HepG2 (cell line): ENCODE measurements around the gene HES7. TPM values are rescaled to one million over a fixed set of nuclear protein-coding genes. Genes with fewer than 3 reads are reported as not detected.

ENCODE experiments used
- ATAC-seq: fragments of 200-7000 bp; cut with Tn5 transposase; 3 replicates; pipeline ENCODE4 v1.9.1; 2020; ENCODE audit warnings: mild to moderate bottlenecking, moderate library complexity
- BruUV-seq: library from RNA; stranded (reverse); fragments of 400-500 nt; replicated peaks from 2 replicates; lab custom pipeline; 2021; lab: Mats Ljungman, UMichigan
- CTCF ChIA-PET: fragments of 300-600 bp; formaldehyde crosslinking; extraction: SDS; loops from one replicate; lab custom pipeline; 2021; ENCODE audit warnings: low total read pairs, inconsistent platforms, low intra/inter-chr PET ratio; lab: Yijun Ruan, JAX
- POLR2A ChIA-PET: fragments of 350-600 bp; sonication (Branson Sonifier 250); formaldehyde crosslinking; loops from one replicate; lab custom pipeline; 2020; ENCODE audit warnings: antibody characterized with exemption, inconsistent platforms; lab: Yijun Ruan, JAX
- DNase-seq: peaks from one replicate; pipeline ENCODE4 v3.0.0-alpha.2; 2015; ENCODE audit warnings: low spot score
- FAIRE-seq: peaks from 3 replicates; lab custom pipeline; 2011; peaks lifted over from hg19 to GRCh38; lab: Jason Lieb, UNC
- H2AFZ ChIP-seq: one replicate; pipeline ENCODE4 v1.6.1; 2011; ENCODE audit warnings: low read length, inconsistent platforms
- H3K27ac ChIP-seq: fragments of 300-600 bp; 3 replicates; pipeline ENCODE4 v1.8.0; 2011; ENCODE audit warnings: mixed run types, mild to moderate bottlenecking, mixed read lengths, low read length, inconsistent platforms; ENCODE audit not compliant: insufficient read depth; ENCODE audit errors: extremely low read length
- H3K27me3 ChIP-seq, 2 experiments: fragments of 200-600 bp in 1 of 2; 2 replicates in 1 of 2; 3 replicates in 1 of 2; pipeline versions ENCODE4 v1.6.0 to v1.8.0; 2011; ENCODE audit warnings: low read length in 2 of 2, mild to moderate bottlenecking in 2 of 2, moderate library complexity in 2 of 2, inconsistent platforms in 1 of 2; ENCODE audit not compliant: insufficient read depth in 2 of 2, control insufficient read depth in 1 of 2
- H3K36me3 ChIP-seq, 2 experiments: fragments of 200-600 bp in 1 of 2; replicated peaks in 1 of 2; 2 replicates in 1 of 2; 3 replicates in 1 of 2; pipeline versions ENCODE4 v1.5.1 to v1.8.0; 2011; ENCODE audit warnings: low read length in 2 of 2, inconsistent platforms in 1 of 2; ENCODE audit not compliant: insufficient read depth in 2 of 2, control insufficient read depth in 1 of 2
- H3K4me1 ChIP-seq: 2 replicates; pipeline ENCODE4 v1.5.1; 2012; ENCODE audit warnings: low read length, inconsistent platforms; ENCODE audit not compliant: insufficient read depth
- H3K4me2 ChIP-seq: 2 replicates; pipeline ENCODE4 v1.6.0; 2011; ENCODE audit warnings: low read depth, low read length, inconsistent platforms
- H3K4me3 ChIP-seq, 3 experiments: fragments of 200-600 bp in 1 of 3; sonication (generic), shearing (Covaris generic) in 1 of 3; replicated peaks in 1 of 3; 2 replicates each; pipeline ENCODE4 v1.5.1; 2011 to 2016; ENCODE audit warnings: low read length in 3 of 3, inconsistent platforms in 2 of 3, low read depth in 2 of 3, mild to moderate bottlenecking in 2 of 3, control low read depth in 1 of 3, mixed read lengths in 1 of 3; ENCODE audit not compliant: insufficient read depth in 1 of 3
- H3K79me2 ChIP-seq: one replicate; pipeline ENCODE4 v1.6.1; 2011; ENCODE audit warnings: low read length, inconsistent platforms; ENCODE audit not compliant: insufficient read depth
- H3K9ac ChIP-seq: 2 replicates; pipeline ENCODE4 v1.6.0; 2011; ENCODE audit warnings: mild to moderate bottlenecking, low read depth, low read length, inconsistent platforms; ENCODE audit not compliant: insufficient read depth
- H3K9me3 ChIP-seq: 2 replicates; pipeline ENCODE4 v1.5.1; 2012; ENCODE audit warnings: mild to moderate bottlenecking, low read length
- H4K20me1 ChIP-seq: 2 replicates; pipeline ENCODE4 v1.6.0; 2011; ENCODE audit warnings: inconsistent platforms, mild to moderate bottlenecking, low read length, moderate library complexity; ENCODE audit not compliant: insufficient read depth
- AGO1 ChIP-seq: fragments of 200-400 bp; formaldehyde crosslinking; IDR thresholded peaks from 2 replicates; pipeline ENCODE4 v1.6.1; 2017; ENCODE audit warnings: mild to moderate bottlenecking, low read depth, low read length, moderate library complexity; ENCODE audit not compliant: poor library complexity, severe bottlenecking
- GLMP ChIP-seq: sonication (generic); formaldehyde crosslinking; IDR thresholded peaks from 2 replicates; pipeline ENCODE4 v1.9.0; 2021; ENCODE audit warnings: missing genetic modification reagents, mild to moderate bottlenecking, borderline replicate concordance
- HDAC6 ChIP-seq: fragments of 200-600 bp; sonication (generic); IDR thresholded peaks from 2 replicates; pipeline ENCODE4 v1.7.0; 2017; ENCODE audit warnings: mild to moderate bottlenecking, antibody characterized with exemption, low read length, low read depth
- KMT2B ChIP-seq: IDR thresholded peaks from 2 replicates; pipeline ENCODE4 v1.6.1; 2016; ENCODE audit warnings: missing genetic modification reagents, missing compliant biosample characterization
- NFKB2 ChIP-seq: sonication (generic); formaldehyde crosslinking; IDR thresholded peaks from 2 replicates; pipeline ENCODE4 v1.4.0; 2020; ENCODE audit warnings: missing genetic modification reagents, borderline replicate concordance
- SP140L ChIP-seq: sonication (generic); formaldehyde crosslinking; IDR thresholded peaks from 2 replicates; pipeline ENCODE4 v1.4.0; 2020; ENCODE audit warnings: missing genetic modification reagents, borderline replicate concordance
- ZNF234 ChIP-seq: sonication (generic); formaldehyde crosslinking; conservative IDR thresholded peaks from 2 replicates; pipeline ENCODE4 v1.5.1; 2020; ENCODE audit warnings: mild to moderate bottlenecking, missing genetic modification reagents
- ZNF251 ChIP-seq: sonication (generic); formaldehyde crosslinking; IDR thresholded peaks from 2 replicates; pipeline ENCODE4 v1.9.0; 2021; ENCODE audit warnings: mild to moderate bottlenecking, missing genetic modification reagents
- ZNF367 ChIP-seq: sonication (generic); formaldehyde crosslinking; IDR thresholded peaks from 2 replicates; pipeline ENCODE4 v1.4.0; 2020; ENCODE audit warnings: missing genetic modification reagents, borderline replicate concordance
- ZNF513 ChIP-seq: sonication (generic); formaldehyde crosslinking; conservative IDR thresholded peaks from 2 replicates; pipeline ENCODE4 v1.5.0; 2020; ENCODE audit warnings: missing genetic modification reagents
- ZNF547 ChIP-seq: sonication (generic); formaldehyde crosslinking; IDR thresholded peaks from 2 replicates; pipeline ENCODE4 v1.5.1; 2020; ENCODE audit warnings: mild to moderate bottlenecking, missing genetic modification reagents
- ZNF891 ChIP-seq: sonication (generic); formaldehyde crosslinking; IDR thresholded peaks from 2 replicates; pipeline ENCODE4 v1.5.0; 2020; ENCODE audit warnings: mild to moderate bottlenecking, missing genetic modification reagents
- WGBS: methylation state at CpG from one replicate; pipeline ENCODE4 v1.1.6; 2017; ENCODE audit warnings: low lambda C conversion rate; 5-methylcytosine and 5-hydroxymethylcytosine counted together
- in situ Hi-C: cut with HindIII; loops from 2 replicates; pipeline ENCODE4 v1.10.0; 2017; ENCODE audit warnings: low pct_unique_long_range_greater_than_20kb; ENCODE audit not compliant: extremely low pct_ligation_motif_present
- intact Hi-C: fragments of 100-400 bp; cut with micrococcal nuclease; formaldehyde crosslinking; loops from one replicate; pipeline ENCODE4 v1.10.0; 2022; ENCODE audit not compliant: unreplicated experiment
- polyA plus RNA-seq, 8 experiments: library from polyadenylated mRNA; depleted of rRNA in 3 of 8; stranded (reverse) in 7 of 8; unstranded in 1 of 8; fragments of >200 nt; fragmentation: Illumina TruSeq in 4 of 8; extraction: Trizol in 4 of 8; gene quantifications; 2 replicates each; pipeline versions ENCODE4 v1.2.1 to v1.2.3, GENCODE V29; 2011 to 2016; ENCODE audit warnings: low read depth in 4 of 8, missing spikeins in 1 of 8, mixed read lengths in 1 of 8; ENCODE audit not compliant: insufficient read depth in 1 of 8
- total RNA-seq, 5 experiments: library from RNA; depleted of rRNA; stranded (reverse); fragments of >200 nt; fragmentation: Illumina TruSeq; extraction: Trizol; gene quantifications; 2 replicates each; pipeline ENCODE4 v1.2.3, GENCODE V29; 2016; ENCODE audit warnings: low read depth in 1 of 5
- TF ChIP-seq, protein P1 (sequence below): fragments of 450-650 bp; IDR thresholded peaks from 2 replicates; pipeline ENCODE4 v1.6.1; 2016

The HES7 gene
- total and polyA plus RNA-seq, 2 of the 13 experiments (the other 11 are each of a cell fraction or from before 2014, with no cell fraction given) = not detected

DNA sequence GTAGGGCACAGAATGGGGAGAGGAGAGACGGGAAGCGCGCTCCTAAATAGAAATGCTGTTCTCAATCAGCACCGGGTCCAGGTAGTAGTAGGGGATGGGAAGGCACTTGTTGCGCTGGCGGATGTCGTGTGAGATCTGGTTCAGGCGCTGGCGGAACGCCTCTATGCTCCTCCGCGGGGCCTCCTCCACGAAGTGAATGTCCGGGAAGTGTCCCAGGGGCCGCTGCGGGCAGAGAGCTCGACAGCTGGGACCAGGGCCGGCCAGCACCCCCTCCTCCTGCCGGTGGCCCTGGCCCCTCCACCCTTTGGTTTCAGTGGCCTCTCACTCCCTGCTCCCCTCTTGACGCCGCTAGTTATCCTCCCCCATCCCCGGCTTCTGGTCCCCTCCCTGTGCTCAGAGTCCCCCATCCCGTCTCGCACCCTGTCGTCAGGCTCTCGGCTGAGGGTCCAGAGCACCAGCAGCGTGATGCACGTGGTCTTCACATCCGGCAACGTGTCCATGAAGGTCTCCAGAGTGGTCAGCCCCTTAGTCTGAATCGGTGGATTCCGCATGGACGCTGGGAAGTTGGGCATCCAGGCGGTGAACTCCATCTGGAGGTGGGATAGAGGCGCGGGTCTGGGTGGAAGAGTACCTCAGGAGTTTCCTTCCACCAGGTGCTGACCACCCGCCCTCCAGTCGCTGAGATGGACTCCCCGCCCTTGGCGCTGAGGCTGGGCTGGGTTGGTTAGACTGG, 51.0 kb downstream of the HES7 start:
- ChIA-PET POLR2A (no interaction called here), CTCF (no interaction called here)
- Histone ChIP-seq H3K79me2 (no peaks in the 10 kb centered on the region), H3K36me3 (no peaks in the 10 kb centered on the region), H3K4me2 (no peak overlapping the region), H2AFZ (no peak overlapping the region), H3K9me3 (no peaks in the 10 kb centered on the region), H3K4me1 (no peaks in the 10 kb centered on the region; the same call in 1 of the 2 replicates), H3K4me3 (no peak overlapping the region), H3K27me3 (peaks cover 26 to 85% of the 10 kb centered on the region in 2 experiments), H3K9ac (no peak overlapping the region), H3K27ac (no peak overlapping the region), H4K20me1 (peaks cover 11% of the 10 kb centered on the region; the same call in 1 of the 2 replicates)
- ATAC-seq = no peak
- intact Hi-C loops (no loop called here), in situ Hi-C loops (loop anchor here (5.0 kb wide), 1 partner anchor 44 kb away; the partner anchor contains the start of gene ALOXE3)
- FAIRE-seq = no peak
- TF ChIP-seq ZNF251 (CRISPR knock-in tag) (no peak), AGO1 (peak; percentile 4)
- TF ChIP-seq, protein P1, sequence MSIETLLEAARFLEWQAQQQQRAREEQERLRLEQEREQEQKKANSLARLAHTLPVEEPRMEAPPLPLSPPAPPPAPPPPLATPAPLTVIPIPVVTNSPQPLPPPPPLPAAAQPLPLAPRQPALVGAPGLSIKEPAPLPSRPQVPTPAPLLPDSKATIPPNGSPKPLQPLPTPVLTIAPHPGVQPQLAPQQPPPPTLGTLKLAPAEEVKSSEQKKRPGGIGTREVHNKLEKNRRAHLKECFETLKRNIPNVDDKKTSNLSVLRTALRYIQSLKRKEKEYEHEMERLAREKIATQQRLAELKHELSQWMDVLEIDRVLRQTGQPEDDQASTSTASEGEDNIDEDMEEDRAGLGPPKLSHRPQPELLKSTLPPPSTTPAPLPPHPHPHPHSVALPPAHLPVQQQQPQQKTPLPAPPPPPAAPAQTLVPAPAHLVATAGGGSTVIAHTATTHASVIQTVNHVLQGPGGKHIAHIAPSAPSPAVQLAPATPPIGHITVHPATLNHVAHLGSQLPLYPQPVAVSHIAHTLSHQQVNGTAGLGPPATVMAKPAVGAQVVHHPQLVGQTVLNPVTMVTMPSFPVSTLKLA = peak; percentile 88
- no TSS peak for BruUV-seq
- no peak for DNase-seq
- WGBS = 45% methylated on average over 28 of the region's 40 CpGs

GRCh38 chr17:8072341-8072728, 51.6 kb downstream of the HES7 start:
- ChIA-PET CTCF (no interaction called here), POLR2A (no interaction called here)
- no peak for FAIRE-seq
- Histone ChIP-seq H2AFZ (no peak overlapping the region), H3K27ac (no peak overlapping the region), H3K4me3 (no peak overlapping the region), H3K36me3 (no peaks in the 10 kb centered on the region), H3K79me2 (no peaks in the 10 kb centered on the region), H4K20me1 (peaks cover 13% of the 10 kb centered on the region; the same call in 1 of the 2 replicates), H3K4me2 (no peak overlapping the region), H3K9me3 (no peaks in the 10 kb centered on the region), H3K9ac (no peak overlapping the region), H3K4me1 (no peaks in the 10 kb centered on the region; the same call in 1 of the 2 replicates), H3K27me3 (peaks cover 28 to 83% of the 10 kb centered on the region in 2 experiments)
- no peak for ATAC-seq
- no TSS peak for BruUV-seq
- in situ Hi-C loops = loop anchor here (5.0 kb wide), 1 partner anchor 45 kb away; the partner anchor contains the start of gene ALOXE3
- 65% methylated on average over 8 of the region's 28 CpGs for WGBS
- DNase-seq = no peak
- intact Hi-C loops = no loop called here
- TF ChIP-seq NFKB2 (CRISPR knock-in tag) = no peak
- no peak for TF ChIP-seq ZNF367
- TF ChIP-seq SP140L = no peak
- TF ChIP-seq GLMP = no peak
- TF ChIP-seq KMT2B = no peak
- TF ChIP-seq ZNF234 (CRISPR knock-in tag) = no peak
- TF ChIP-seq HDAC6 = no peak
- TF ChIP-seq ZNF547 (CRISPR knock-in tag) = no peak
- TF ChIP-seq ZNF891 (CRISPR knock-in tag) = no peak
- TF ChIP-seq ZNF513 (CRISPR knock-in tag) = no peak
